H9 (cell line): ENCODE data around the gene VEZT. TPM values are rescaled to one million over a fixed set of nuclear protein-coding genes. Genes with fewer than 3 reads are reported as not detected.
"Not testable (repeated sequence)": the region's sequence is repeated elsewhere in the genome, so short reads cannot be mapped to it uniquely, and the experiment has no call there.

Source experiments
- DNase-seq: peaks from one replicate; pipeline ENCODE4 v3.0.0-alpha.2; 2017
- H2AFZ ChIP-seq: one replicate; pipeline ENCODE4 v1.6.1; 2013; ENCODE audit warnings: mild to moderate bottlenecking, low read length, control low read depth, moderate library complexity
- H2AK5ac ChIP-seq: 2 replicates; pipeline ENCODE4 v1.6.1; 2013; ENCODE audit warnings: low read length, control low read depth, mixed read lengths; ENCODE audit not compliant: insufficient read length
- H2BK120ac ChIP-seq: one replicate; pipeline ENCODE4 v1.6.1; 2013; ENCODE audit warnings: low read depth, mild to moderate bottlenecking, low read length, control low read depth, inconsistent platforms; ENCODE audit not compliant: poor library complexity, severe bottlenecking
- H2BK12ac ChIP-seq: 2 replicates; pipeline ENCODE4 v1.6.1; 2013; ENCODE audit warnings: low read length, control low read depth, mixed read lengths, low read depth; ENCODE audit not compliant: insufficient read length
- H2BK15ac ChIP-seq: 2 replicates; pipeline ENCODE4 v1.6.1; 2013; ENCODE audit warnings: low read depth, low read length, control low read depth
- H2BK20ac ChIP-seq: one replicate; pipeline ENCODE4 v1.6.1; 2013; ENCODE audit warnings: low read depth, mild to moderate bottlenecking, low read length, control low read depth, inconsistent platforms; ENCODE audit not compliant: poor library complexity, severe bottlenecking
- H2BK5ac ChIP-seq: 2 replicates; pipeline ENCODE4 v1.6.1; 2013; ENCODE audit warnings: low read length, control low read depth, mixed read lengths; ENCODE audit not compliant: insufficient read length
- H3K14ac ChIP-seq: 2 replicates; pipeline ENCODE4 v1.6.1; 2013; ENCODE audit warnings: low read length, control low read depth; ENCODE audit not compliant: insufficient read depth
- H3K18ac ChIP-seq: 2 replicates; pipeline ENCODE4 v1.6.1; 2013; ENCODE audit warnings: low read depth, mild to moderate bottlenecking, mixed read lengths, low read length, control low read depth; ENCODE audit not compliant: insufficient read length
- H3K23ac ChIP-seq: 2 replicates; pipeline ENCODE4 v1.6.1; 2013; ENCODE audit warnings: low read length, control low read depth, mixed read lengths, low read depth; ENCODE audit not compliant: insufficient read length
- H3K23me2 ChIP-seq: 2 replicates; pipeline ENCODE4 v1.6.1; 2013; ENCODE audit warnings: low read depth, mild to moderate bottlenecking, mixed read lengths, low read length, control low read depth; ENCODE audit not compliant: insufficient read length, poor library complexity, severe bottlenecking
- H3K27ac ChIP-seq: 2 replicates; pipeline ENCODE4 v1.5.1; 2013; ENCODE audit warnings: low read length, control low read depth, mixed read lengths, low read depth; ENCODE audit not compliant: insufficient read length
- H3K27me3 ChIP-seq: 2 replicates; pipeline ENCODE4 v1.6.1; 2013; ENCODE audit warnings: low read length, control low read depth, inconsistent platforms; ENCODE audit not compliant: insufficient read depth
- H3K4ac ChIP-seq: 2 replicates; pipeline ENCODE4 v1.6.1; 2013; ENCODE audit warnings: low read depth, mild to moderate bottlenecking, control low read depth, inconsistent platforms, low read length, moderate library complexity
- H3K4me1 ChIP-seq: 2 replicates; pipeline ENCODE4 v1.6.1; 2013; ENCODE audit warnings: low read length, control low read depth, inconsistent platforms; ENCODE audit not compliant: insufficient read depth
- H3K4me2 ChIP-seq: 2 replicates; pipeline ENCODE4 v1.6.1; 2013; ENCODE audit warnings: low read length, control low read depth, mixed read lengths; ENCODE audit not compliant: insufficient read length, insufficient read depth
- H3K56ac ChIP-seq: 2 replicates; pipeline ENCODE4 v1.6.1; 2013; ENCODE audit warnings: low read depth, mild to moderate bottlenecking, mixed read lengths, low read length, control low read depth; ENCODE audit not compliant: insufficient read length
- H3K79me1 ChIP-seq: 2 replicates; pipeline ENCODE4 v1.6.1; 2013; ENCODE audit warnings: low read depth, mild to moderate bottlenecking, moderate library complexity, low read length, control low read depth, inconsistent platforms; ENCODE audit not compliant: insufficient read depth, poor library complexity, severe bottlenecking
- H3K79me2 ChIP-seq: 2 replicates; pipeline ENCODE4 v1.6.1; 2013; ENCODE audit warnings: low read length, control low read depth, inconsistent platforms; ENCODE audit not compliant: insufficient read depth
- H3K9ac ChIP-seq: 2 replicates; pipeline ENCODE4 v1.6.1; 2013; ENCODE audit warnings: low read length, control low read depth, mixed read lengths; ENCODE audit not compliant: insufficient read length; ENCODE audit errors: extremely low read depth
- H3K9me3 ChIP-seq: one replicate; pipeline ENCODE4 v1.6.1; 2013; ENCODE audit warnings: low read depth, low read length, inconsistent platforms; ENCODE audit not compliant: control insufficient read depth
- H3T11ph ChIP-seq: one replicate; pipeline ENCODE4 v1.6.1; 2013; ENCODE audit warnings: mild to moderate bottlenecking, low read length, control low read depth, inconsistent platforms
- H4K20me1 ChIP-seq: one replicate; pipeline ENCODE4 v1.6.1; 2013; ENCODE audit not compliant: control insufficient read depth, insufficient read length, insufficient read depth
- H4K5ac ChIP-seq: 2 replicates; pipeline ENCODE4 v1.6.1; 2013; ENCODE audit warnings: low read depth, mild to moderate bottlenecking, mixed read lengths, low read length, control low read depth; ENCODE audit not compliant: insufficient read length
- H4K8ac ChIP-seq: replicated peaks from 2 replicates; pipeline ENCODE4 v1.6.1; 2013; ENCODE audit warnings: low read length, control low read depth, mixed read lengths, low read depth; ENCODE audit not compliant: insufficient read length
- H4K91ac ChIP-seq: 2 replicates; pipeline ENCODE4 v1.6.1; 2013; ENCODE audit warnings: low read depth, mild to moderate bottlenecking, moderate library complexity, mixed read lengths, low read length, control low read depth; ENCODE audit not compliant: insufficient read length
- H3K27ac Mint-ChIP-seq, 3 experiments: 2 replicates in 2 of 3; 3 replicates in 1 of 3; pipeline ENCODE4 v1.8.0; 2020 to 2021; ENCODE audit warnings: mixed read lengths in 3 of 3, mild to moderate bottlenecking in 1 of 3, moderate library complexity in 1 of 3
- H3K27me3 Mint-ChIP-seq: 2 replicates; pipeline ENCODE4 v1.8.0; 2021; ENCODE audit warnings: low read depth, mild to moderate bottlenecking, moderate library complexity, mixed read lengths
- H3K36me3 Mint-ChIP-seq, 3 experiments: 2 replicates in 2 of 3; 3 replicates in 1 of 3; pipeline ENCODE4 v1.8.0; 2020 to 2021; ENCODE audit warnings: low read depth in 3 of 3, mixed read lengths in 3 of 3; ENCODE audit not compliant: insufficient read depth in 1 of 3
- H3K4me1 Mint-ChIP-seq, 2 experiments: 2 replicates each; pipeline ENCODE4 v1.8.0; 2020; ENCODE audit warnings: mixed read lengths in 2 of 2
- H3K4me3 Mint-ChIP-seq, 2 experiments: 2 replicates in 1 of 2; 3 replicates in 1 of 2; pipeline ENCODE4 v1.8.0; 2020 to 2021; ENCODE audit warnings: mild to moderate bottlenecking in 2 of 2, mixed read lengths in 2 of 2, moderate library complexity in 1 of 2
- H3K9me3 Mint-ChIP-seq, 2 experiments: 2 replicates in 1 of 2; 3 replicates in 1 of 2; pipeline ENCODE4 v1.8.0; 2020; ENCODE audit warnings: mild to moderate bottlenecking in 2 of 2, mixed read lengths in 2 of 2, moderate library complexity in 1 of 2
- CTCF ChIP-seq: fragments of 200-600 bp; sonication (generic); conservative IDR thresholded peaks from 3 replicates; pipeline ENCODE4 v1.8.0; 2021; ENCODE audit warnings: antibody characterized with exemption, mild to moderate bottlenecking
- WGBS: extraction: QIAGEN DNeasy Blood & Tissue Kit; methylation state at CpG from one replicate; pipeline ENCODE4 v1.1.7; 2013; ENCODE audit warnings: missing lambda C conversion rate, low lambda C conversion rate, mixed read lengths; ENCODE audit not compliant: insufficient read length; ENCODE audit errors: extremely low coverage; 5-methylcytosine and 5-hydroxymethylcytosine counted together
- total RNA-seq: library from RNA; stranded (reverse); gene quantifications from 2 replicates; pipeline ENCODE4 v1.2.1, GENCODE V29; 2021

Gene VEZT
- total RNA-seq, 1 experiment from 2014 or later = 69.8 TPM

DNA sequence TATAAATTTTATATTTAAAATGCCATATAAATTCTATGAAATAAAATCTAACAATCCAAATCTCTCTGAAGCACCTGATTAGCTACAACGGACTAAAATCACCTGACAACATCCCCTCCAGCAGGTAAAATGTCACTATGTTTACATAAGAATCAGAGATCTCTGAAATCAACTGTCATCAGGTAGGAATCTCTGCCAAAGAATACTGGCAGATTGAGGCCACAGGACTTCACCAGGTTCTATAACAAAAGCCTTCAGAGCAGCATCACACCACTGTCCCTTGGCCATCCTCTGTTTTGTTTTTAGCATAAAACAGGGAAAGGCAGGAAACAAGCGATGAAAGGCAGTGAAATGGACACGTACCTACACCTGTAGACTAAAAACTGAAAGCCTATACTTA is 22.5 kb upstream of the VEZT start:
- Histone ChIP-seq H3K9me3 (no peaks in the 10 kb centered on the region), H2BK12ac (no peak overlapping the region)
- peaks cover 0 to 10% (median 3%) of the 10 kb centered on the region in 3 experiments; a peak in 2 of 7 replicates for H3K36me3 Mint-ChIP-seq

GRCh38 chr12:95196875-95197569 is 20.6 kb upstream of the VEZT start:
- Mint-ChIP-seq H3K27ac (peak overlapping the region in 2 of 3 experiments; percentile 55 to 78; a peak in 4 of 7 replicates), H3K36me3 (peaks cover 0 to 10% (median 3%) of the 10 kb centered on the region in 3 experiments; a peak in 2 of 7 replicates), H3K4me1 (peaks cover 48 to 54% of the 10 kb centered on the region in 2 experiments)
- H3K79me2 ChIP-seq, DNase-seq, H4K8ac ChIP-seq, H3K9me3 ChIP-seq, H3K4me3 Mint-ChIP-seq, H3K27me3 Mint-ChIP-seq, H4K5ac ChIP-seq, H2BK5ac ChIP-seq, H3K4me1 ChIP-seq, H3K14ac ChIP-seq, H3K23me2 ChIP-seq, H2BK15ac ChIP-seq, H4K91ac ChIP-seq, H2BK120ac ChIP-seq, H2BK20ac ChIP-seq, H3K9me3 Mint-ChIP-seq, H3K79me1 ChIP-seq, H3K56ac ChIP-seq, H2AFZ ChIP-seq, H3K27me3 ChIP-seq, H3T11ph ChIP-seq, H3K23ac ChIP-seq, H3K9ac ChIP-seq, H2BK12ac ChIP-seq, H2AK5ac ChIP-seq, H3K27ac ChIP-seq, H3K4me2 ChIP-seq, H4K20me1 ChIP-seq, H3K4ac ChIP-seq, H3K18ac ChIP-seq: not testable (repeated sequence)
- no CpG with 5 or more reads among the region's 7 CpGs for WGBS

More for the DNA sequence above, 22.5 kb upstream of the VEZT start:
- Histone ChIP-seq H3K23me2 (no peaks in the 10 kb centered on the region), H4K91ac (no peak overlapping the region), H2BK5ac (no peak overlapping the region), H3K79me1 (peaks cover 3% of the 10 kb centered on the region), H3K27me3 (no peaks in the 10 kb centered on the region), H4K20me1 (no peaks in the 10 kb centered on the region), H3K4ac (no peak overlapping the region), H2AFZ (no peak overlapping the region), H3K4me1 (no peaks in the 10 kb centered on the region; the same call in 1 of the 2 replicates), H3K27ac (no peak overlapping the region), H2BK120ac (no peak overlapping the region), H4K8ac (no peak overlapping the region), H3K79me2 (peaks cover 4% of the 10 kb centered on the region; the same call in 1 of the 2 replicates), H3K9ac (no peak overlapping the region), H3K23ac (no peak overlapping the region), H2BK20ac (no peak overlapping the region), H2BK15ac (no peak overlapping the region), H2AK5ac (no peak overlapping the region), H3K18ac (no peak overlapping the region), H3K14ac (no peak overlapping the region), H4K5ac (no peak overlapping the region), H3K4me2 (no peak overlapping the region), H3K56ac (no peak overlapping the region), H3T11ph (no peak overlapping the region)
- H3K27me3 Mint-ChIP-seq = no peaks in the 10 kb centered on the region
- H3K27ac Mint-ChIP-seq = peak overlapping the region in 2 of 3 experiments; percentile 90; a peak in 4 of 7 replicates
- WGBS = no CpG with 5 or more reads among the region's 3 CpGs
- peaks cover 29 to 35% of the 10 kb centered on the region in 2 experiments for H3K4me1 Mint-ChIP-seq
- TF ChIP-seq CTCF = no peak
- DNase-seq = peak; percentile 55
- no peaks in the 10 kb centered on the region for H3K9me3 Mint-ChIP-seq
- no peak overlapping the region for H3K4me3 Mint-ChIP-seq
